Measurements from ENCODE around the gene GTF2F2. TPM values are rescaled to one million over a fixed set of nuclear protein-coding genes. Genes with fewer than 3 reads are reported as not detected.

Gene GTF2F2
- total RNA-seq, 1 experiment from 2014 or later = 33.8 TPM

- Mint-ChIP-seq H3K4me1 (peaks cover 7% of the 10 kb centered on the region), H3K9me3 (no peaks in the 10 kb centered on the region), H3K27ac (no peak overlapping the region), H3K36me3 (peaks cover 14% of the 10 kb centered on the region), H3K4me3 (no peak overlapping the region), H3K27me3 (ENCODE audit: low read depth) (no peaks in the 10 kb centered on the region)
- DNase-seq (ENCODE audit: low spot score) (no peak), ATAC-seq (no peak)
- ChIA-PET CTCF (interaction anchor here (0.6 kb wide), 1 partner anchor 214 kb away, joined by 4 read pairs; no protein-coding TSS in a partner anchor), POLR2A (no interaction called here)
- TF ChIP-seq EMX1 (CRISPR knock-in tag; IDR thresholded peaks at IDR 0.05) (no peak), GTF2I (CRISPR knock-in tag; conservative IDR thresholded peaks at IDR 0.05) (no peak), PREB (CRISPR knock-in tag; IDR thresholded peaks at IDR 0.05; ENCODE audit: borderline replicate concordance) (no peak)
These were observed 87.8 kb downstream of the GTF2F2 start for GRCh38 chr13:45208132-45208531.

DNA sequence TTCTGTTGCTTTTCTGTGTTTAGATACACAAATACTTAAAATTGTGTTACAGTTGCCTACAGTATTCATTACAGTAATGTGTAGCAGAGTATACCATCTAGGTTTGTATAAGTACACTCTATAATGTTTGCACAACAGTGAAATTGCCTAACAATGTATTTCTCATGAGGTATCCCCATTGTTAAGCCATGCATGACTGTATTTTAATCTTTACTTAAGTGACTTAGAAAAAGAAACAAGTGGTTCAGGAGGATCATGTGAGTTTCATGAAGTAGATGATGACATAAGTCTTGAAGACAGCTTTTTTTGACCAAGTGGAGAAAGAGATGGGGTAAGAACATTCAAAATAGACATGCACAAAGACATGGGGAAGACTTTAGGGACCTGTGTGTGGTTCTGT, 88.9 kb downstream of the GTF2F2 start:
- TF ChIP-seq TP53 (CRISPR knock-in tag; IDR thresholded peaks at IDR 0.05) = no peak
- no peak for TF ChIP-seq TEAD4 (CRISPR knock-in tag; IDR thresholded peaks at IDR 0.05)
- no peak for ATAC-seq

DNA sequence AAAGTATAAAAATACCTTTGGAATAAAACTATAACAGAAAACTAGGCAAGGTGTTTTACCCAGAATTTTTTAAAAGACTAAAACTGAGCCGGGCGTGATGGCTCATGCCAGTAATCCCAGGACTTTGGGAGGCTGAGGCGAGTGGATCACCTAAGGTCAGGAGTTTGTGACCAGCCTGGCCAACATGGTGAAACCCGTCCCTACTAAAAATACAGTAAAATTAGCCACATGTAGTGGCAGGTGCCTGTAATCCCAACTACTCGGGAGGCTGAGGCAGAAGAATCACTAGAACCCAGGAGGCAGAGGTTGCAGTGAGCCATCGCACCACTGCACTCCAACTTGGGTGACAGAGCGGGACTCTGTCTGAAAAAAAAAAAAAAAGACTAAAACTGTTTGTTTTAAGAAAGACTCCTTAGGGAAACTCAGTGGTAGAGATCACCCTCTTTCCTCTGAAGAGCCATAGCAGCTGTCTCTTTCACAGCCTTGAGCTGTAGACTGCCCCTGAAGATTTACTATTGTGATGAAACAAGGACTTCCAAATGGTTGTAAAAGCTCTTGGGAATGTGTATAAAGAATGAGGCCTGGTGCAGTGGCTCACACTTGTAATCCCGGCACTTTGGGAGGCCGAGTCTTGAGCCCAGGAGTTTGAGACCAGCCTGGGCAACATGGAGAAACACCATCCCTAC, 95.2 kb downstream of the GTF2F2 start:
- Mint-ChIP-seq H3K27me3 (ENCODE audit: low read depth) (no peaks in the 10 kb centered on the region), H3K27ac (peak overlapping the region; percentile 58; the same call in 1 of the 2 replicates), H3K9me3 (no peaks in the 10 kb centered on the region), H3K4me1 (peaks cover 26% of the 10 kb centered on the region), H3K4me3 (no peak overlapping the region), H3K36me3 (peaks cover 4% of the 10 kb centered on the region)
- DNase-seq (ENCODE audit: low spot score) (no peak), ATAC-seq (peak; percentile 40; the same call in 1 of the 2 replicates)
- TF ChIP-seq NFE2L1 (CRISPR knock-in tag; IDR thresholded peaks at IDR 0.05) (no peak), SOX15 (CRISPR knock-in tag; IDR thresholded peaks at IDR 0.05) (no peak), TP53 (CRISPR knock-in tag; IDR thresholded peaks at IDR 0.05) (no peak), PREB (CRISPR knock-in tag; IDR thresholded peaks at IDR 0.05; ENCODE audit: borderline replicate concordance) (no peak), MXD4 (CRISPR knock-in tag; IDR thresholded peaks at IDR 0.05; ENCODE audit: borderline replicate concordance) (no peak), CDX4 (CRISPR knock-in tag; IDR thresholded peaks at IDR 0.05; ENCODE audit: borderline replicate concordance) (no peak), ZMAT4 (CRISPR knock-in tag; IDR thresholded peaks at IDR 0.05) (no peak), CBFB (CRISPR knock-in tag; IDR thresholded peaks at IDR 0.05; ENCODE audit: low read depth) (no peak), GABPB1 (CRISPR knock-in tag; IDR thresholded peaks at IDR 0.05) (no peak), ZNF263 (CRISPR knock-in tag; IDR thresholded peaks at IDR 0.05; ENCODE audit: low read depth) (no peak)
- TF ChIP-seq, protein P1, sequence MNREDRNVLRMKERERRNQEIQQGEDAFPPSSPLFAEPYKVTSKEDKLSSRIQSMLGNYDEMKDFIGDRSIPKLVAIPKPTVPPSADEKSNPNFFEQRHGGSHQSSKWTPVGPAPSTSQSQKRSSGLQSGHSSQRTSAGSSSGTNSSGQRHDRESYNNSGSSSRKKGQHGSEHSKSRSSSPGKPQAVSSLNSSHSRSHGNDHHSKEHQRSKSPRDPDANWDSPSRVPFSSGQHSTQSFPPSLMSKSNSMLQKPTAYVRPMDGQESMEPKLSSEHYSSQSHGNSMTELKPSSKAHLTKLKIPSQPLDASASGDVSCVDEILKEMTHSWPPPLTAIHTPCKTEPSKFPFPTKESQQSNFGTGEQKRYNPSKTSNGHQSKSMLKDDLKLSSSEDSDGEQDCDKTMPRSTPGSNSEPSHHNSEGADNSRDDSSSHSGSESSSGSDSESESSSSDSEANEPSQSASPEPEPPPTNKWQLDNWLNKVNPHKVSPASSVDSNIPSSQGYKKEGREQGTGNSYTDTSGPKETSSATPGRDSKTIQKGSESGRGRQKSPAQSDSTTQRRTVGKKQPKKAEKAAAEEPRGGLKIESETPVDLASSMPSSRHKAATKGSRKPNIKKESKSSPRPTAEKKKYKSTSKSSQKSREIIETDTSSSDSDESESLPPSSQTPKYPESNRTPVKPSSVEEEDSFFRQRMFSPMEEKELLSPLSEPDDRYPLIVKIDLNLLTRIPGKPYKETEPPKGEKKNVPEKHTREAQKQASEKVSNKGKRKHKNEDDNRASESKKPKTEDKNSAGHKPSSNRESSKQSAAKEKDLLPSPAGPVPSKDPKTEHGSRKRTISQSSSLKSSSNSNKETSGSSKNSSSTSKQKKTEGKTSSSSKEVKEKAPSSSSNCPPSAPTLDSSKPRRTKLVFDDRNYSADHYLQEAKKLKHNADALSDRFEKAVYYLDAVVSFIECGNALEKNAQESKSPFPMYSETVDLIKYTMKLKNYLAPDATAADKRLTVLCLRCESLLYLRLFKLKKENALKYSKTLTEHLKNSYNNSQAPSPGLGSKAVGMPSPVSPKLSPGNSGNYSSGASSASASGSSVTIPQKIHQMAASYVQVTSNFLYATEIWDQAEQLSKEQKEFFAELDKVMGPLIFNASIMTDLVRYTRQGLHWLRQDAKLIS (CRISPR knock-in tag; IDR thresholded peaks at IDR 0.05; ENCODE audit: borderline replicate concordance) = no peak
- TF ChIP-seq, protein P2, sequence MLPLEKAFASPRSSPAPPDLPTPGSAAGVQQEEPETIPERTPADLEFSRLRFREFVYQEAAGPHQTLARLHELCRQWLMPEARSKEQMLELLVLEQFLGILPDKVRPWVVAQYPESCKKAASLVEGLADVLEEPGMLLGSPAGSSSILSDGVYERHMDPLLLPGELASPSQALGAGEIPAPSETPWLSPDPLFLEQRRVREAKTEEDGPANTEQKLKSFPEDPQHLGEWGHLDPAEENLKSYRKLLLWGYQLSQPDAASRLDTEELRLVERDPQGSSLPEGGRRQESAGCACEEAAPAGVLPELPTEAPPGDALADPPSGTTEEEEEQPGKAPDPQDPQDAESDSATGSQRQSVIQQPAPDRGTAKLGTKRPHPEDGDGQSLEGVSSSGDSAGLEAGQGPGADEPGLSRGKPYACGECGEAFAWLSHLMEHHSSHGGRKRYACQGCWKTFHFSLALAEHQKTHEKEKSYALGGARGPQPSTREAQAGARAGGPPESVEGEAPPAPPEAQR (CRISPR knock-in tag; IDR thresholded peaks at IDR 0.05) = no peak
- ChIA-PET CTCF (interaction anchor here (0.8 kb wide), 1 partner anchor 66 kb away, joined by 3 read pairs; no protein-coding TSS in a partner anchor), POLR2A (interaction anchor here (0.5 kb wide), 1 partner anchor 111 kb away, joined by 5 read pairs; no protein-coding TSS in a partner anchor)

More for the DNA sequence above, 88.9 kb downstream of the GTF2F2 start:
- Mint-ChIP-seq H3K9me3 (no peaks in the 10 kb centered on the region), H3K4me1 (peaks cover 7% of the 10 kb centered on the region), H3K27ac (no peak overlapping the region), H3K27me3 (ENCODE audit: low read depth) (no peaks in the 10 kb centered on the region), H3K4me3 (no peak overlapping the region), H3K36me3 (peaks cover 14% of the 10 kb centered on the region)
- no peak for DNase-seq (ENCODE audit: low spot score)
- ChIA-PET POLR2A (no interaction called here), CTCF (no interaction called here)

All from WTC11 (cell line).